ENCODE results near the gene DPPA4.

DPPA4 gene

GRCh38 chr3:109339714-109340648 lies 2.6 kb upstream of the DPPA4 start:
- DNase-seq (ENCODE audit: low read depth), result no peak
- no peak overlapping the region for H3K4me3 ChIP-seq (ENCODE audit: low read depth, low read length)

GRCh38 chr3:109339197-109339596 lies 1.9 kb upstream of the DPPA4 start:
- no peak for DNase-seq (ENCODE audit: low read depth)
- no peak overlapping the region for H3K4me3 ChIP-seq (ENCODE audit: low read depth, low read length)

GRCh38 chr3:109338322-109338721 lies 976 bp upstream of the DPPA4 start:
- H3K4me3 ChIP-seq (ENCODE audit: low read depth, low read length), result no peak overlapping the region
- DNase-seq (ENCODE audit: low read depth), result no peak

GRCh38 chr3:109336291-109336861 lies 970 bp downstream of the DPPA4 start:
- peak overlapping the region; percentile 37 for H3K4me3 ChIP-seq (ENCODE audit: low read depth, low read length)
- no peak for DNase-seq (ENCODE audit: low read depth)

- no peak overlapping the region for H3K4me3 ChIP-seq (ENCODE audit: low read depth, low read length)
- no peak for DNase-seq (ENCODE audit: low read depth)
These were observed 2.8 kb downstream of the DPPA4 start for GRCh38 chr3:109334572-109334971.

GRCh38 chr3:109331692-109332091 lies 5.7 kb downstream of the DPPA4 start:
- H3K4me3 ChIP-seq (ENCODE audit: low read depth, low read length), result no peak overlapping the region
- DNase-seq (ENCODE audit: low read depth), result no peak

GRCh38 chr3:109330405-109330804 lies 6.9 kb downstream of the DPPA4 start:
- DNase-seq (ENCODE audit: low read depth), result no peak
- H3K4me3 ChIP-seq (ENCODE audit: low read depth, low read length), result no peak overlapping the region

- DNase-seq (ENCODE audit: low read depth), result no peak
- no peak overlapping the region for H3K4me3 ChIP-seq (ENCODE audit: low read depth, low read length)
These were observed 9.1 kb downstream of the DPPA4 start for GRCh38 chr3:109328202-109328601.

- no peak for DNase-seq (ENCODE audit: low read depth)
- H3K4me3 ChIP-seq (ENCODE audit: low read depth, low read length), result no peak overlapping the region
These were observed 11.7 kb downstream of the DPPA4 start for GRCh38 chr3:109325657-109326056.

- no peak for DNase-seq (ENCODE audit: low read depth)
- no peak overlapping the region for H3K4me3 ChIP-seq (ENCODE audit: low read depth, low read length)
These were observed 12.2 kb downstream of the DPPA4 start for GRCh38 chr3:109325109-109325508.

GRCh38 chr3:109316162-109316730 lies 21.1 kb downstream of the DPPA4 start, which contains the start of gene DPPA2:
Gene DPPA2 (minus strand): TSS chr3:109316517. CDS start chr3:109314542, 1,975 bp downstream.
- no peak for DNase-seq (ENCODE audit: low read depth)
- H3K4me3 ChIP-seq (ENCODE audit: low read depth, low read length), result no peak within 1 kb of the TSS

- no peak for DNase-seq (ENCODE audit: low read depth)
- no peak overlapping the region for H3K4me3 ChIP-seq (ENCODE audit: low read depth, low read length)
These were observed 24.3 kb downstream of the DPPA4 start for GRCh38 chr3:109313061-109313460.

GRCh38 chr3:109297496-109297895 lies 39.9 kb downstream of the DPPA4 start:
- H3K4me3 ChIP-seq (ENCODE audit: low read depth, low read length), result no peak overlapping the region
- no peak for DNase-seq (ENCODE audit: low read depth)

- H3K4me3 ChIP-seq (ENCODE audit: low read depth, low read length), result no peak overlapping the region
- DNase-seq (ENCODE audit: low read depth), result no peak
These were observed 53.3 kb downstream of the DPPA4 start for GRCh38 chr3:109284071-109284470.

GRCh38 chr3:109278546-109278945 lies 58.8 kb downstream of the DPPA4 start:
- no peak overlapping the region for H3K4me3 ChIP-seq (ENCODE audit: low read depth, low read length)
- no peak for DNase-seq (ENCODE audit: low read depth)

- no peak overlapping the region for H3K4me3 ChIP-seq (ENCODE audit: low read depth, low read length)
- DNase-seq (ENCODE audit: low read depth), result no peak
These were observed 59.2 kb downstream of the DPPA4 start for GRCh38 chr3:109278141-109278540.

Data from skeletal muscle cell (primary cell).